Coronary artery (tissue), 2 donors: ENCODE results near the gene PRICKLE4.

Experiments
- DNase-seq: peaks from one replicate; pipeline ENCODE4 v3.0.0-alpha.2; 2017; ENCODE audit warnings: low spot score
- H3K27ac ChIP-seq, 2 donors: fragments of 200-600 bp; sonication (generic); one replicate each; pipeline ENCODE4 v1.5.1; 2016 to 2019
- H3K4me3 ChIP-seq: fragments of 200-600 bp; sonication (generic); 2 replicates; pipeline ENCODE4 v1.5.1; 2016; ENCODE audit warnings: mild to moderate bottlenecking, moderate library complexity
- CTCF ChIP-seq: fragments of 200-600 bp; sonication (generic); IDR thresholded peaks from one replicate; pipeline ENCODE4 v1.5.1; 2019; ENCODE audit warnings: antibody characterized with exemption

PRICKLE4 gene

GRCh38 chr6:41734666-41735426 lies 45.7 kb upstream of the PRICKLE4 start:
- Histone ChIP-seq H3K4me3 (peak overlapping the region; percentile 97), H3K27ac (peak overlapping the region; percentile 96 to 99)
- no peak for TF ChIP-seq CTCF
- peak; percentile 85 for DNase-seq

GRCh38 chr6:41735427-41736185 lies 45.0 kb upstream of the PRICKLE4 start, which contains the start of gene TFEB:
TFEB (minus strand) TSS chr6:41735608; CDS start chr6:41691213, 44,395 bp downstream.
- Histone ChIP-seq H3K27ac (peak within 1 kb of the TSS; percentile 96 to 99), H3K4me3 (peak within 1 kb of the TSS; percentile 97)
- DNase-seq: peak; percentile 93
- TF ChIP-seq CTCF: peak; percentile 84

- no peak for TF ChIP-seq CTCF
- DNase-seq: no peak
- peak overlapping the region; percentile 97 for H3K4me3 ChIP-seq
- H3K27ac ChIP-seq: no peak overlapping the region
Measured at GRCh38 chr6:41736186-41736733, 44.3 kb upstream of the PRICKLE4 start.

- no peak overlapping the region for H3K27ac ChIP-seq
- no peak for TF ChIP-seq CTCF
- no peak for DNase-seq
- H3K4me3 ChIP-seq: no peak overlapping the region
Measured at GRCh38 chr6:41736800-41737555, 43.6 kb upstream of the PRICKLE4 start.

- TF ChIP-seq CTCF: no peak
- no peak for DNase-seq
- no peak overlapping the region for H3K4me3 ChIP-seq
- no peak overlapping the region for H3K27ac ChIP-seq
Measured at GRCh38 chr6:41737591-41738130, 42.9 kb upstream of the PRICKLE4 start.

- Histone ChIP-seq H3K4me3 (no peak overlapping the region), H3K27ac (no peak overlapping the region)
- TF ChIP-seq CTCF: no peak
- no peak for DNase-seq
Measured at GRCh38 chr6:41739041-41739440, 41.5 kb upstream of the PRICKLE4 start.
